Ammon's horn (tissue), 1 donor: ENCODE results near the gene SHISA6.
"Not testable (repeated sequence)": the region's sequence is repeated elsewhere in the genome, so short reads cannot be mapped to it uniquely, and the experiment has no call there.

ENCODE experiments used
- DNase-seq: peaks from one replicate; pipeline ENCODE4 v3.0.0-alpha.2; 2016; ENCODE audit warnings: low spot score

Gene SHISA6

DNA sequence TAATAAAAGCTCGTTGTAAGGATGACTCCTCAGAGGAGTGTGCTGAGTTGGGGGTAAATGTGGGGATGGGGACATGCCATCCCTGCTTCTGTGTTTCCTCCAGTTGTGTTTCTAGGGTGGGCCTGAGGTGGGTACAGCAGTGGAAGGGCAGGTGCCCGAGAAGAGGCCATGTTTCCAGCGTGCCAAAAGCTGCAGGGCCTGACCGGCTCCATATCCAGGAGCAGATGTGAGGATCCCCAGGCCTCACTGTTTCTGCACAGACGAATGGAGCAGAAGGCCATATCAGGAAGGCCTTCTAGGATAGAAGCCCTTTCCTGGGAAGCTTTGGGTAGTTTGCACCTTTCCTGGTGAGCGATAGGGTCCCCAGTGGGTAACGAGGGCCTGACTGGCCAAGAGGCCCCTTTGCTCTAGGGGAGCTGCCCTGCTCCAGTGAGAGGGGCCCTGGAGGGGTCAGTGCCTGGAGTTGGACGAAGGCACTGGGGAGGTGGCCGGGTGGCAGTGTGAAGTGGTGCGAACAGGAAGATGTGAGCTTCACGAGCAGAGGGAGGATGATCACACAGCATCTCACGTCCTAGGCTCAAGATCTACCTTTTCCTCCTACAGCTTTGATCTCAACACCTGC, 62.9 kb downstream of the SHISA6 start:
- no peak for DNase-seq

DNA sequence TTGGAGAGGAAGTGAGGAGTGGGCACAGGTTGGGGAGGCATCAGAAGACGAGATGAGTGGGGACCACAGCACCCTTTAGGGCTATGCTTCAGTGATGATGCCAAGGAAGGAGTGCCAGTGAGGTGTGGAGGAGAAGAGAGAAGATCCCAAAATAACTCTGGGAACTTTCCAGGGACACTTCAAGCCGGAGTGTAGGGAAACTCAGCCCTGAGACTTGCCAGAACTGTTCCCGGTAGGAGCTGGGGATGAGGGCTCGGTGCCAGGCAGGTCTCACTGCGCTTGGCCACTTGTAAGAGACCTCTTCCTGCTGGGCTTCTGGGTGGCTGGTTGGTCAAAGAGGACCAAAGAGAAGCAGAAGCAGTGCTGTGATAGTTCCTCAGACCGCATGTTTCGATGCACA, 63.6 kb downstream of the SHISA6 start:
- DNase-seq = no peak

DNA sequence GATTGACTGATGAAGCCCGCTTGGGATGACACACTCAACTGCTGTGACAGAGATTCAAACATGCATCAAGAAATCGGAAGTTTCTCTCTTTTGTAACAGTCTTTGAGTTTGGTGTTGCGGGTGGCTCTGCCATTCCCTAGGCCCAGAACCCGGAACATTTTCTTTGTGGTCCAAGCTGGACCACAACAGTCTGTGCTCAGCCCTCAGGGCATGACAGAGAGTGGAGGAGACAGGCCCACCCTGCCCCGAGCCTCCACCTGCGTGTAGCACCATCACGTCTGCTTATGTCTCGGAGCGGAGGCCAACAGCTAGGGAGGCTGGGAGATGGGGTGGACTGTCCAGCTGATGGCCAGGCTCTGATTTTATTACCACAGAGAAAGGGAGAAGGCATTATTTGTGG, 64.5 kb downstream of the SHISA6 start:
- no peak for DNase-seq

DNA sequence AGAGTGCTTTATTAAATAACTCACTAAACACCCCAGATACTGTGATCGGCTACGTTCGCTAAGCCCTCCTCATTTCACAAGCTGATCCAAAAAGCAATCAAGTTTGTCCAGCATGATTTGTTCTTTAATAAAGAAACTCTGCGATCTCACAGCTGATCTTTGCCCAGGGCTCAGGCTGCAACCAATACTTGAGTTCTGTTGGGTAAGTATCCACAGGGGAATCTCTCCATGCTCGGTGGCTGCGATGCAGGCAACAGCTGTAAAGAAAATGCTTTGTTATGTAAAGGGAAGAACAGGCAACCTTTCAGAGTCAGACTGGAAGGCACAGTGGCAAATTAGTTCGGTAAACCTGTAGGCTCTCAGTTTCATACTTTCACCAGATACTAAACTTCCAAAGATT, 67.5 kb downstream of the SHISA6 start:
- no peak for DNase-seq

DNA sequence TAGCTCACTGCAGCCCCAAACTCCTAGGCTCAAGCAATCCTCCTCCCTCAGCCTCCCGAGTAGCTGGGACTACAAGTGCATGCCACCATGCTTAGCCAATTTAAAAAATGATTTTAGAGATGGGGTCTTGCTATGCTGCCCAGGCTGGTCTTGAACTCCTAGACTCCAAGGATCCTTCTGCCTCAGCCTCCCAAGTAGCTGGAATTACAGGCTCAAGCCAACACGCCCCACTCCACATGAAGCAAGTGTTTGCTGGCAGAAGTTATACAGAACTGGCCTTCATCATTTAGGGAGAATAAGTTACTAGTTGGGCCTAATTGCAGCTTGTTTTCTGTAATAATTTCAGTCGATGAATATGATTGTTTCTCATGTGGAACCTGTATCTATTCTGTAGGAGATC, 68.0 kb downstream of the SHISA6 start:
- DNase-seq = no peak

DNA sequence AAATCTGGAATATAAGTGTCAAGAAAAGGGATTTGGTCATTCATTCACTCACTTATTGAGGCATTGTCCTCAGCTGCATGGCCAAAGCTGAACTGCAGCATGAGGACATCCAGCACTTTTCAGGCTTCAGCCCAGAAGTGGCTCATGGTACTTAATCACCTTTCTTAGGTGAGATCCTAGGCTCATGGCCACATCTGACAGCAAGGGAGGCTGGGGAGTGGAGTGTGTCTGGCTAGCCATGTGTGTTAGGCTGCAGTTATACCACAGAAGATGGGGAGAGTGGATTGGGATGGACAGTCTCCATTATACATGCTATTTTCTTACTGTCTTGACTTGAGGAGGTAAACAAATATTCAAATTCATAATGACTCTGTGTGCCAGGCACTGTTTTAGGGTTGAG, 68.8 kb downstream of the SHISA6 start:
- no peak for DNase-seq

DNA sequence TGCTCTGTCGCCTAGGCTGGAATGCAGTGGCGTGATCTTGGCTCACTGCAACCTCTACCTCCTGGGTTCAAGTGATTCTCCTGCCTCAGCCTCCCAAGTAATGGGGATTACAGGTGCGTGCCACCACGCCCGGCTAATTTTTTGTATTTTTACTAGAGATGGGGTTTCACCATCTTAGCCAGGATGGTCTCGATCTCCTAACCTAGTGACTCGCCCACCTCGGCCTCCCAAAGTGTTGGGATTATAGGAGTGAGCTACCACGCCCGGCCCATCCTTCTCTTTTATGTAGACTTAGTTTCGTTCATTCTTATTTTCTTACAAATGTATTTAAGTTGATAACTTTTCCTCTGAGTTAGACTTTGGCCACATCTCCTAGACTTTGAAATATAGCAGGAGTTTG, 75.4 kb downstream of the SHISA6 start:
- DNase-seq = not testable (repeated sequence)

DNA sequence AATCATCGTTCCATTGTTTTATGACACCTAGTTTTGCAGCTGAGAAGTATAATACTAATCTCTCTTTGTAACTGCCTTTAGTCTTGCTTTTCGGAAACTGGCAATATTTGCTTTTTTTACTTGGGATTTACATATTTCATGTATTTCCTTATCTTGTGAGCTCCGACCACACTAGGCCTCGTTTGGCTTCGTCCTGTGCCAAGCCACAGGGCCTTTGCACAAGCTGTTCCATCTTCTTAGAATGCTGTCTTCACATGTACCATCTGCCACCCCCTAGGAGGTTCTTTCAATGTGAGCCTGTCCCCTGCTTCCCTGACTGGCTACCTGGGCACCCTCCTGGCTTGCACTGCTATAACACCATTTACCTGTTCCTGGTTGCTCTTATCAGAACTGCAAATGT, 77.2 kb downstream of the SHISA6 start:
- DNase-seq = no peak

DNA sequence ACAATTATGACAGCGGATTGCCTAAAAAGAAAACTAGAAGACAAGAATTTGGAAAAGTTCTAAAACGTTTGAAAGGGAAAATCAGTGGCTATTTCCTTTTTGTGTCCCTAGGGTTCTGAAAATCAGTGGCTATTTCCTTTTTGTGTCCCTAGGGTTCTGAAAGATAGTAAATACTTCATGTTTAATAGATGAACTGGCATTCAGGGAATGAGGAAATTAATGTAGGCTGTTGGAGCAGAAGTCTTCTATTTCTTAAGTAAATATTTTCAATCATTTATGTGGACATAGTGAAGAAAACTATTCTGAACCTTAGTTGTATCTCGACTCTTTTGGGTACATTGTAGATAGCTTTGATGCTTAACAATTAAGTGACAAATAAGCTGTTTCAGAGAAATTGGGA, 78.9 kb downstream of the SHISA6 start:
- no peak for DNase-seq

DNA sequence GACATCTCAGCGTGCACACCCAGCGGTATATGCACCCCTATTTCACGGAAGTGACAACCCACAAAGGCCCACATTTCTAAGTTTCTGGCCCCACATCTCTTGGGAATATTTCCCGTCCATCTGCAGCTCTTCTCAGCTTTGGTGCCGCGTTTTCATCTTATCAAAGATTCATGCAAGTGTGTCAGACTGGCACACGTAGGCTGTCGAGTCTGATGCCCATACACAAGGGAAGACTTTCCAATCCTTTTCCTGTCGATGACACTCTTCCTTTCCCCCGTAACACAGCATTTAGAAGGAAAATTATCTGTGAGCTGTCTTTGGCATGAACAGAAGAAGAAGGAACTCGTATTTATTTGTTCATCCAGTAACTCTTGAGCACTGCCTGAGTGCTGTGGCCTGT, 83.0 kb downstream of the SHISA6 start:
- no peak for DNase-seq

DNA sequence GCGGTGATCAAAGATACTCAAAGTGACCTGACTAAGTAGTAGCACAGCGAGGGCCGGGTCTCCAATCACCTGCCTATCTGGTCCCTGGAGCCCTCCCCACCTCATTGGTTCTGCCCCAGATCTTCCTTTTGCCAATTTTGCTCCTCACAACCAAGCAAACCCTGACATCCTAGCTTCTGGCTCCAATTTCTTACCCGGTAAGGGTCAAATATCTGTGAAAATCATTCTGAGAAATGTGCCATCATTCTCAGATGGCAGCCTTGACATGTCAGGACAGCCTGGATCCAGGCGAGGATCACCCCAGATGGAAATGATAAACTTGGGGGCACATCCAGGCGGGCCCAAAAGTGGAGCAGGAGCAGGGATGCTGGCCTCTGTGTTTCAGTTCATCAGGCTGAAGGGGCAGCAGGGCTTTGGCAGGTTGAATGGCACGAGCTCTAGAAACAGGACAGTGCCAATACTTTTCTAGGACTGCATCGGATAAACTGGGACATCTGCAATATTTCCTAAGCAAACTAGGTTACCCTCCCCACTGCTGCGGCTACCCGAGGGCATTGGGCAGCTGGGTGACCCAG, 83.9 kb downstream of the SHISA6 start:
- DNase-seq = no peak

DNA sequence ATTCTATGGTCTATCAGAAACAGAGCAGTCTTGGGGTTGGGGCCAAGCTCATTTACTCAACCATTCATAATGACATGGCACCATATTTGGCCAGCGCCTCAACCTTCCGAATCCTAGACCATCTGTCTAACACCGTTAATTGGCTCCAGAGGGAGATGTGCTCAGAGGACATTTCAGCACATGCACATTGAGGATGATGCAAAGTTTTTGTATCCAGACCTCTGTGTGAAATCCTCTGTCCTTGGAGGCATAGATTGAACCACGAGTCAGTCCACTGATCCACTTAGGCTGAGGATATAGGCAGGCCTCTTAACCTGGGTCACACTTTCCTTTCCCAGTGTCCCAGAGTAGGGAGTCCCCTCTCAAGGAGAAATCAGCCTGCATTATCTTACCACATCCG, 85.5 kb downstream of the SHISA6 start:
- DNase-seq = no peak

DNA sequence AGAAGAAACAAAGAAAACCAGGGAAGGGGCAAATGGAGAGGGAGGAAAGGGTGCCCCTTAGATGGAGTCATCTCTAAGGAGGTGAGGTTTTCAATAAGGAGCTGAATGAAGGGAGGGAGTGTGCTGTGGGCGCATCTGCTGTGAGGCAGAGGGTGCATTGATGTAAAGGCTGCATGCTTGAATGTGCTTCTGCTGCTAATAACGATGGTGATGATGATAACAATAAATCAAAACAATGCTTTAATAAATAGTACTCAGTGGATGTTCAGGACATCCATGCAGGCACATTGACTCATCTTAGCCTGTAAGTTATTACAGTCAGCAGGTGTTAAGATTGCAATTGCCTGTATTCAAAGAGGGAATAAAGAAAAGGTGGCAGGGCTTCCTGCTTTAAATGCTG, 87.8 kb downstream of the SHISA6 start:
- no peak for DNase-seq

DNA sequence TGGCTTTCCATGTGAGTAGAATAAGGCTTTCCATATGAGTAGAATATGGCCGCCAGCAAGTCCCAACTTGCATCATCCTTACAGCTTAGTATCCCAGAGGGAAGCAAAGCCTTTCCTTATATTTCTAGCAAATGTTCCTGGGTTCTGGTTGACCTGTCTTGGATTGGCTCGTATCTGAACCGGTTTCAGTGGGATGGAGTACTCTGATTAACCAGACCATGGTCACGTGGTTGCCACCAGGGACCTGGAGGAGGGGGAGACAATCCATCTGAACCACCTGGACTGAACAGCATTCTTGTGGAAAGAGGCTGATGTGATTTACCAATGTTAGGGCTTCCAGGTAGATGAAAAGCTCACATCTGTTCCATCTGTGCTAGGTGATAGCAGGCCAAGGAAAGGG, 89.0 kb downstream of the SHISA6 start:
- DNase-seq = no peak

DNA sequence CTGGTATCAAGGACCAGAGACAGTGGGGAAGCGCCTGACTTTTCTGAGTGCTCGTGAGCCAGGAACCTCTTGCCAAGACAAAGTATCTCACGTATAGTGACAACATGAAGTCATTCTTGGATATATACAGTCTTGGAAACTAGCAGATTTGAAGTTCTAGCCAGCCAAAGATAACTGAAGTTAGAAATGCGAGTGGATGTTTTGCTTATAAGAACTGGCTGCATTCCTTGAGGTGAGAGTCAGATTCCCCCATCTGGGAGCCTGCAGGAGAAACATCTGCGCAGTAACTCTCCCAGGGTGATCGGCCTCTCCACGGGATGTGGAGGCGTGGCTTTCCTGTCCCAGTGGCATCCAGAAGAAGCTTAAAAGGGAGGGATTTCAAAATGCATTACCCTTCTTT, 89.8 kb downstream of the SHISA6 start:
- no peak for DNase-seq

DNA sequence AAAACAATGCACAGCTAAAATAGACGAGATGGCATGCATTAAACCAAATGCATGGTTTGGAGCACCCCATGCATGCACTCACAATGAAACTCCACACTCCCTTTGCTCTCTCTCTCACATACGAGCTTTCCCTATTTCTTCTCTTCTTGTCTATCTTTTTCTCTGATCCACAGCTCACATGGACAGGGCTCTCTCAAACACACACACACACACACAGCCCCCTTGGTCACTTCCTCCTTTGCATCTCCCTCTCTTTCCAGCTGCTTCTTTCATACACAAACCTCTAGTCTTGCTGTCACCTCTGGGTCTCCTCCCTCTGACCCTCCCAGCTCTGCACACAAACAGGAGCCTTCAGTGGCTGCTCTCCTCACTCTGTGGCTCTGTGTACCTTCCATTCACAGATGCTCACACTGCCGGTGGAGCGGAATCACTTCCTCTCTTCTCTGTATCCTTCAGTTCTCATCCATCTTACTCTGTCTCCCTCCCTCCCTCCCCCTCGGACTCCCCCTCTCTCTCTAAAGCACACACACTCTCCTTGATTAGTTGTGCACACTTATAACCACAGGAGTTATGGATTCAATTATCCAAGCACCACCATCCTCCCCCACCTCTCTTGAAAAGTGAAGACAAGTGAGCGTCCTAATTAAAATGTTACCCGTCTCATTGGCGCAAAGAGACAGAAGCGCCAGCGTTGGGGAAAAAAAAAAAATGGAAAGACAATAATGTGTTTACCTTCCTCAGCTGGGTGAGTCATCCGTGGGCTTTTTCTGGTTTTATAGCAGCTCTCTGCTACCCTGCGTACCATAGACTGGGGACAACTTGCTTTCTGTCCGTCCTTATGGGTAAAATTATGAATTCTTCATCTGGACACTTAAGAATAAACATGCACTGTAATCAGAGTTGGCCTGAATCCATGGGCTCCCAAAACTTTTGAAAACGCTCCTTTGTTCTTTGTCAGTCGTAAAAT, 90.8 kb downstream of the SHISA6 start:
- DNase-seq = no peak

DNA sequence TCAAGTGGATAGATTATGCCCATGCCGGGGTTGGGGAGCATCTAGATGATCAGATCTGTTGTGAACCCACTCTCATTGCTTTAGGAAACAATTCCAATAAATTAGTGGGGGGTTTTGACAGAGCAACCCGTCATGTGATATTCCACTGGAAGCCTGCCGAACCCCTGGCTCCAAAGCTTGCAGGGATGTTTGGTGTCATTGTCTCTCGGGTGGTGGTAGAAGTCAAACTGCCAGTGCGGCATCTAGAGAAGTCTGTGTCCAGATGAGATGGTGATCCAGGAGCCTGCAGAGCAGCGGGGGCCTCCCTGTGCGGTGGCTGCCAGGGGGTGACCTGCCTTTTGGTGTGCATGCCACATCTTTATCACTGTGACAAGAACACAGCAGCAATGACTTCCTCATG, 91.7 kb downstream of the SHISA6 start:
- DNase-seq = peak; percentile 38

DNA sequence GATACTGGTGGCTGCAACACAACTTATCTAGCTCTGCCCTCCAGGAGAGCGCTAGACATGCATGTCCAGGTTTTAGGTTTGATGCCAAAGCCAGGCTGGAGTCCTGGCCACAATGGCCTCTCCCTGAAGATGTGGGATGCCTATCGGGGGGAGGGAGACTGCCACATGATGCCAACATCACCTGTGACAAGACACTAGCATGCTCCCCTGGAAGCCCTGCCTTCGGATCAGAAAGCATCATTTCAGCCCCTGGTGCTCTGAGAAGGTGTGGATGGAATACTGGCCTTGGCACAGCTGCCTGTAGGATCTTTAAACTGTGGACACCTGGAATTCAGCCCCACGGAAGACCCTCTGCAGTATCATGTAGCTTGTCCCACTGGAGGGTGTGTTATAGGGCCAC, 93.5 kb downstream of the SHISA6 start:
- DNase-seq = no peak

DNA sequence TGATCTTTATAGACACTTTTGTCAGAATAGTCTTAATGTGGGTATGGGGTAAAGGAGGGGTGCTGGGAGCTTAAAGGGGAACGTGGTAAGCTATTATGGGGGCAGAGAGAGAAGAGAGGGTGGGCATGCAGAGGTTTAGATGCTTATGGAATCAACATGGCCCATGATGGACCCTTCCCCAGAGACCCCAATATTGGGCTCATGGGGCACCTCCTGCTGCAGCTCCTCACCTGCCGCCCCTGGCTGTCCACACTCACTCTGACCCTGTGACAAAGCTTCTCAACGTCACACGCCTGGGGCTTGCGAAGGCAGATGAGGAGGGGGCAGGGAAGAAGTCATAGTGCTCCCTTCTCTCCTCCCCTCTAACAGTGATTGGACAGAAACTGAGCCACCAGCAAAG, 95.3 kb downstream of the SHISA6 start:
- no peak for DNase-seq

DNA sequence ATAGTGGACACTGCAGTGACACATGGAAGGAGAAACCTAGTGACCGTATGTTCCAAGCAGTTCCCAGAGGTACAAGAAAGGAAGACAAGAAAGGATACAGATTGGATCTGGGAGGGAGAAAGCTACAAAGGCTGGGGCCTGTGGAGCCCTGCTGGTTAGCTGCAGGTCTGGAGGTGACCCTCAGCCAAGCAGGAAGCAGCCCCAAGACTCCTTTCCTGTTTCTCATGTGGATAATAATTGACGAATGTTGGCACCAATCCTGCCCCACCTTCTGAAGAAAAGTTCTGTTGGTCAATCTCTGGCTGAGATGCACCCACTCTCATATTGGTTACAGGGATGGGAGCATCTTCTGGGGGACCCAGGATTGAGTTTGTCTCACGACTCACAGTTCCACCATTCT, 99.8 kb downstream of the SHISA6 start:
- DNase-seq = no peak

DNA sequence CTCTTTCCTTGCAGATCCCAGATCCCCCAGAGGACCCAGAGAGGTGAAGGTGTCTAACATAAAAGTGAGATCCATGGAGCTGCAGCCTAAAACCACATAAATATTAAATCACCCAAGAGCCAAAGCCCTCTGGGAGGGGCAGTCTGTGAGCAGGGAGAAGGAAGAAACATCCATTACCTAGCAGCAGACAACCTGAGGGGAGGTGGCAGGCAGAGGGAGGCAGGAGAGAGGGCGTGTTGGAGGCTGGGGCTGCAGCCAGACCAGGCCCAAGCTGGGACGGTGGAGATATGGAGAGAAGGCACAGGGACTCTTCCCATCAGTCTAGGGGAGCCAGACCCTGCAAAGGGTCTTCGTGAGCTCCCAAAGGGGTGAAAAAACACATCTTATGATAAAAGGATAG, 101.1 kb downstream of the SHISA6 start:
- DNase-seq = no peak

DNA sequence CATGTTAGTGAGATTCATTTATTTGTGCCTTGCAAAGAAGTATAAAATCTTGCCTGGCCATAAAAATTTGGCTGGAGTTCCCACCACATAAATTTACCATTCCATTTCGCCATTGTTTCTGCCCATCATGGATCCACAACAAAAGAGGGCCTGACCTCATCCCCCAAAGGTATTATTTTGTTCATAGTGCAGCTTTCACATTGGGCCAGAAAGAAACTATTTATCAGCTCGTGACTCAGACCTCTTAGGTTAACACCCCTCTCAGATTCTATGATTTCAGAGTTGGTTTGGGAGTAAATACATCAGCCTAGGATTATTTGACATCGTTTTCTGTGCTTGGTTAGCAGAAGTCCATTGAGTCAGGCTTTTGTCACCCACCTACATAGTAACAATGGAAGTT, 108.1 kb downstream of the SHISA6 start:
- DNase-seq = no peak

DNA sequence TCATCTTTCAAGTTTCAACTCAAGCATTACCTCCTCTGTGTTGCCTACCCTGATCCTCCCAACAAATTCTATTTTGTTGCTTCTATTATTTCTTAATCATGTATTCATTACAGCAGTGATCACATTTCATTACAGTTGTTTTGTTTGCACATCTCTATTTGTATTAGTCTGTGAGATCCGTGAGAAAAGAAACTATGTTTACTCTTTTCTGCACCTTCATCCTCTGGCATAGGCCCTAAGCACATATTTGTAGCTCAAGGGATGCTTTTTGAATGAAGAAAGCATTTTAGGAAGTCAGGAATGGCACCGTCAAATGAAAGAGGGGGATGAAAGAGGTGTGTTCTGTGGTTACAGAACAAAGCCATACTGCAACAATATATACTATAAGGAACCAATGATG, 110.5 kb downstream of the SHISA6 start:
- no peak for DNase-seq
